WTC11 (cell line): Measurements from ENCODE around the gene DNAJB8. TPM values are rescaled to one million over a fixed set of nuclear protein-coding genes. Genes with fewer than 3 reads are reported as not detected.

ENCODE experiments used
- ATAC-seq: fragments of 200-7000 bp; cut with Tn5 transposase; 2 replicates; pipeline ENCODE4 v1.10.0; 2021; ENCODE audit warnings: mild to moderate bottlenecking, moderate library complexity
- CTCF ChIA-PET: fragments of 300-600 bp; sonication (Branson Sonifier 250); formaldehyde crosslinking; loops from one replicate; lab custom pipeline; 2021; ENCODE audit warnings: antibody characterized with exemption; lab: Charles Lee
- POLR2A ChIA-PET: fragments of 350-600 bp; sonication (Branson Sonifier 250); formaldehyde crosslinking; loops from one replicate; lab custom pipeline; 2021; ENCODE audit warnings: antibody characterized with exemption; lab: Charles Lee
- DNase-seq: peaks from one replicate; pipeline ENCODE4 v3.0.0; 2021; ENCODE audit warnings: low spot score
- H3K27ac Mint-ChIP-seq: 2 replicates; pipeline ENCODE4 v1.8.0; 2021; ENCODE audit warnings: mixed read lengths
- H3K27me3 Mint-ChIP-seq: 2 replicates; pipeline ENCODE4 v1.8.0; 2021; ENCODE audit warnings: low read depth, mild to moderate bottlenecking, moderate library complexity, mixed read lengths
- H3K36me3 Mint-ChIP-seq: 2 replicates; pipeline ENCODE4 v1.8.0; 2021; ENCODE audit warnings: mixed read lengths
- H3K4me1 Mint-ChIP-seq: 2 replicates; pipeline ENCODE4 v1.8.0; 2022; ENCODE audit warnings: mixed read lengths
- H3K4me3 Mint-ChIP-seq: 2 replicates; pipeline ENCODE4 v1.8.0; 2021; ENCODE audit warnings: mild to moderate bottlenecking, moderate library complexity, mixed read lengths
- H3K9me3 Mint-ChIP-seq: 2 replicates; pipeline ENCODE4 v1.8.0; 2021; ENCODE audit warnings: mixed read lengths
- AR ChIP-seq: fragments of 250-450 bp; sonication (Bioruptor Pico); IDR thresholded peaks from 2 replicates; pipeline ENCODE4 v1.9.0; 2021; ENCODE audit warnings: mild to moderate bottlenecking
- ATF1 ChIP-seq: sonication (generic); formaldehyde crosslinking; IDR thresholded peaks from 2 replicates; pipeline ENCODE4 v1.8.1; 2023; ENCODE audit warnings: mild to moderate bottlenecking, moderate library complexity, missing genetic modification reagents
- ATF2 ChIP-seq: sonication (generic); formaldehyde crosslinking; IDR thresholded peaks from 2 replicates; pipeline ENCODE4 v1.8.1; 2022; ENCODE audit warnings: low read depth, missing genetic modification reagents, borderline replicate concordance
- ATF6 ChIP-seq: sonication (generic); formaldehyde crosslinking; IDR thresholded peaks from 2 replicates; pipeline ENCODE4 v1.8.1; 2023; ENCODE audit warnings: mild to moderate bottlenecking, missing genetic modification reagents
- ETV6 ChIP-seq: sonication (generic); formaldehyde crosslinking; IDR thresholded peaks from 2 replicates; pipeline ENCODE4 v1.8.1; 2022; ENCODE audit warnings: mild to moderate bottlenecking, missing genetic modification reagents
- FOXJ3 ChIP-seq: sonication (generic); formaldehyde crosslinking; IDR thresholded peaks from 2 replicates; pipeline ENCODE4 v1.9.0; 2021; ENCODE audit warnings: missing genetic modification reagents, mild to moderate bottlenecking, borderline replicate concordance
- GRHL2 ChIP-seq: fragments of 250-450 bp; sonication (Bioruptor Pico); IDR thresholded peaks from 2 replicates; pipeline ENCODE4 v1.8.0; 2022; ENCODE audit warnings: mild to moderate bottlenecking, moderate library complexity; ENCODE audit not compliant: insufficient replicate concordance, severe bottlenecking
- MAX ChIP-seq: sonication (generic); formaldehyde crosslinking; IDR thresholded peaks from 2 replicates; pipeline ENCODE4 v1.8.0; 2022; ENCODE audit warnings: mild to moderate bottlenecking, missing genetic modification reagents
- NR2C2 ChIP-seq: sonication (generic); formaldehyde crosslinking; IDR thresholded peaks from 2 replicates; pipeline ENCODE4 v1.8.0; 2022; ENCODE audit warnings: mild to moderate bottlenecking, missing genetic modification reagents
- PREB ChIP-seq: sonication (generic); formaldehyde crosslinking; IDR thresholded peaks from 2 replicates; pipeline ENCODE4 v1.8.1; 2022; ENCODE audit warnings: mild to moderate bottlenecking, missing genetic modification reagents, moderate library complexity, borderline replicate concordance
- RELA ChIP-seq: sonication (generic); formaldehyde crosslinking; IDR thresholded peaks from 2 replicates; pipeline ENCODE4 v1.8.1; 2022; ENCODE audit warnings: missing genetic modification reagents, mild to moderate bottlenecking, borderline replicate concordance
- TEAD4 ChIP-seq: sonication (generic); formaldehyde crosslinking; IDR thresholded peaks from 2 replicates; pipeline ENCODE4 v1.8.0; 2022; ENCODE audit warnings: mild to moderate bottlenecking, missing genetic modification reagents
- USF2 ChIP-seq: sonication (generic); formaldehyde crosslinking; IDR thresholded peaks from 2 replicates; pipeline ENCODE4 v1.8.1; 2023; ENCODE audit warnings: mild to moderate bottlenecking, missing genetic modification reagents, moderate library complexity
- ZNF232 ChIP-seq: sonication (generic); formaldehyde crosslinking; IDR thresholded peaks from 2 replicates; pipeline ENCODE4 v1.8.0; 2022; ENCODE audit warnings: mild to moderate bottlenecking, missing genetic modification reagents
- ZNF532 ChIP-seq: fragments of 250-450 bp; sonication (Bioruptor Pico); IDR thresholded peaks from 2 replicates; pipeline ENCODE4 v1.9.0; 2021; ENCODE audit warnings: mild to moderate bottlenecking, borderline replicate concordance
- total RNA-seq: library from RNA; stranded (reverse); gene quantifications from 3 replicates; pipeline ENCODE4 v1.2.3, GENCODE V29; 2021

Gene DNAJB8
- total RNA-seq, 1 experiment from 2014 or later: not detected

GRCh38 chr3:128415200-128415772, 51.4 kb downstream of the DNAJB8 start:
- no peak for ATAC-seq

More at GRCh38 chr3:128415200-128415772, 51.4 kb downstream of the DNAJB8 start:
- H3K27ac Mint-ChIP-seq: no peak overlapping the region
- H3K27me3 Mint-ChIP-seq: peaks cover 4% of the 10 kb centered on the region; the same call in 1 of the 2 replicates
- TF ChIP-seq AR (CRISPR knock-in tag) (no peak), ATF1 (CRISPR knock-in tag) (no peak), ETV6 (no peak), ZNF232 (CRISPR knock-in tag) (no peak), NR2C2 (CRISPR knock-in tag) (no peak), TEAD4 (no peak), GRHL2 (CRISPR knock-in tag) (no peak), ATF6 (CRISPR knock-in tag) (no peak), RELA (CRISPR knock-in tag) (no peak), USF2 (CRISPR knock-in tag) (no peak), FOXJ3 (CRISPR knock-in tag) (no peak), ZNF532 (CRISPR knock-in tag) (no peak), MAX (CRISPR knock-in tag) (no peak), ATF2 (CRISPR knock-in tag) (no peak), PREB (CRISPR knock-in tag) (no peak)
- TF ChIP-seq, all 79 proteins: peak for 0
- Mint-ChIP-seq H3K4me3 (no peak overlapping the region), H3K9me3 (peaks cover 5% of the 10 kb centered on the region), H3K4me1 (peaks cover 23% of the 10 kb centered on the region), H3K36me3 (no peaks in the 10 kb centered on the region)
- CTCF ChIA-PET: interaction anchor here (1.2 kb wide), 1 partner anchor 82 kb away, joined by 4 read pairs; no protein-coding TSS in a partner anchor
- POLR2A ChIA-PET: no interaction called here
- DNase-seq: no peak
